Left renal cortex interstitium (tissue), 4 donors: ENCODE results near the gene GGCT. TPM values are rescaled to one million over a fixed set of nuclear protein-coding genes. Genes with fewer than 3 reads are reported as not detected.

Experiments
- DNase-seq, 4 donors: peaks; one replicate each; pipeline ENCODE4 v3.0.0-alpha.2; 2013; ENCODE audit warnings: low read depth in 4 of 4, low spot score in 2 of 4, missing footprints in 1 of 4
- polyA plus RNA-seq, 4 donors: library from polyadenylated mRNA; unstranded; fragments of 120-200 nt; gene quantifications; one replicate each; pipeline ENCODE4 v1.2.1, GENCODE V29; 2013; ENCODE audit not compliant: insufficient read length in 4 of 4

The GGCT gene
- polyA plus RNA-seq, 4 donors, result 64.1 to 82.2 (median 70.2) TPM

- no peak for DNase-seq
Observed at GRCh38 chr7:30465046-30465810, 39.4 kb downstream of the GGCT start.

- no peak for DNase-seq
Observed at GRCh38 chr7:30464231-30464671, 40.4 kb downstream of the GGCT start.

GRCh38 chr7:30463405-30464145 lies 41.1 kb downstream of the GGCT start:
- no peak for DNase-seq

GRCh38 chr7:30462179-30462578 lies 42.5 kb downstream of the GGCT start:
- DNase-seq, result no peak

- DNase-seq, result no peak
Observed at GRCh38 chr7:30460246-30460633, 44.4 kb downstream of the GGCT start.

GRCh38 chr7:30459591-30460245 lies 44.9 kb downstream of the GGCT start:
- DNase-seq, result no peak

GRCh38 chr7:30458311-30458710 lies 46.3 kb downstream of the GGCT start:
- no peak for DNase-seq

GRCh38 chr7:30453921-30454320 lies 50.7 kb downstream of the GGCT start:
- DNase-seq, result no peak

- no peak for DNase-seq
Observed at GRCh38 chr7:30453016-30453415, 51.6 kb downstream of the GGCT start.

GRCh38 chr7:30452280-30452930 lies 52.2 kb downstream of the GGCT start:
- DNase-seq, result no peak

- DNase-seq, result no peak
Observed at GRCh38 chr7:30451539-30452279, 52.9 kb downstream of the GGCT start.

- no peak for DNase-seq
Observed at GRCh38 chr7:30450983-30451497, 53.6 kb downstream of the GGCT start.

- no peak for DNase-seq
Observed at GRCh38 chr7:30450240-30450982, 54.2 kb downstream of the GGCT start.

- DNase-seq, result no peak
Observed at GRCh38 chr7:30448461-30449189, 56.0 kb downstream of the GGCT start.

- no peak for DNase-seq
Observed at GRCh38 chr7:30447466-30447865, 57.2 kb downstream of the GGCT start.
